ENCODE data around the gene GPC5.

GRCh38 chr13:91644806-91645205, 246.4 kb downstream of the GPC5 start:
- TF ChIP-seq POLR2AphosphoS5 (IDR thresholded peaks at IDR 0.05; ENCODE audit: low read depth, low read length) (no peak), SIN3A (IDR thresholded peaks at IDR 0.05; ENCODE audit: borderline replicate concordance, insufficient read depth, low read length) (no peak), TAF1 (IDR thresholded peaks at IDR 0.05; ENCODE audit: borderline replicate concordance, insufficient read depth, low read length) (no peak), REST (IDR thresholded peaks at IDR 0.05; ENCODE audit: insufficient read depth in 1 of 2, low read depth in 2 of 2, low read length in 2 of 2) (no peak)

Measured in PFSK-1 (cell line).